ENCODE data around the gene ZNF792. TPM values are rescaled to one million over a fixed set of nuclear protein-coding genes. Genes with fewer than 3 reads are reported as not detected.
"Not testable (repeated sequence)": the region's sequence is repeated elsewhere in the genome, so short reads cannot be mapped to it uniquely, and the experiment has no call there.

The ZNF792 gene
- total RNA-seq, 4 donors from 2014 or later = 4.6 to 8.4 (median 6.4) TPM

- Histone ChIP-seq H3K4me3 (no peak overlapping the region), H3K9me3 (peaks cover 0 to 5% (median 0%) of the 10 kb centered on the region in 4 donors), H3K36me3 (no peaks in the 10 kb centered on the region), H3K27me3 (peaks cover 0 to 5% (median 0%) of the 10 kb centered on the region in 4 donors), H3K27ac (replicated peaks in 1 of 4) (no peak overlapping the region), H3K4me1 (peaks cover 8 to 14% (median 10%) of the 10 kb centered on the region in 4 donors)
- 79% methylated on average over 6 of the region's 7 CpGs for WGBS
- peak; percentile 70 for DNase-seq (ENCODE audit: extremely low spot score)
- no peak for TF ChIP-seq POLR2A (IDR thresholded peaks at IDR 0.05; ENCODE audit: low read depth)
- intact Hi-C loops (cut with DNase I) = loop anchor here (2.0 kb wide), 2 partner anchors 41 to 119 kb away; no protein-coding TSS in a partner anchor
Observed at GRCh38 chr19:34972163-34972705, 8.2 kb upstream of the ZNF792 start.

GRCh38 chr19:34970185-34970780 lies 6.3 kb upstream of the ZNF792 start:
- 90% methylated on average over 12 of the region's 12 CpGs for WGBS
- H3K4me1 ChIP-seq = peaks cover 8 to 14% (median 10%) of the 10 kb centered on the region in 4 donors
- H3K27me3 ChIP-seq; H3K27ac ChIP-seq (replicated peaks in 1 of 4); H3K9me3 ChIP-seq; H3K36me3 ChIP-seq; intact Hi-C loops (cut with DNase I); H3K4me3 ChIP-seq: not testable (repeated sequence)
- peak; percentile 31 for DNase-seq (ENCODE audit: extremely low spot score)

GRCh38 chr19:34969721-34970120 lies 5.7 kb upstream of the ZNF792 start:
- Histone ChIP-seq H3K4me3 (no peak overlapping the region), H3K36me3 (no peaks in the 10 kb centered on the region), H3K9me3 (no peaks in the 10 kb centered on the region), H3K4me1 (peaks cover 8 to 14% (median 10%) of the 10 kb centered on the region in 4 donors), H3K27me3 (no peaks in the 10 kb centered on the region), H3K27ac (replicated peaks in 1 of 4) (no peak overlapping the region)
- intact Hi-C loops (cut with DNase I) = no loop called here
- peak; percentile 84 for DNase-seq (ENCODE audit: extremely low spot score)
- WGBS = 94% methylated on average over 4 of the region's 6 CpGs
- TF ChIP-seq EP300 (IDR thresholded peaks at IDR 0.05) = no peak
- no peak for TF ChIP-seq POLR2A (IDR thresholded peaks at IDR 0.05; ENCODE audit: low read depth)

GRCh38 chr19:34967551-34967950 lies 3.5 kb upstream of the ZNF792 start:
- Histone ChIP-seq H3K36me3 (no peaks in the 10 kb centered on the region), H3K27ac (replicated peaks in 1 of 4) (no peak overlapping the region), H3K9me3 (no peaks in the 10 kb centered on the region), H3K4me1 (peaks cover 0 to 20% (median 16%) of the 10 kb centered on the region in 4 donors), H3K4me3 (no peak overlapping the region), H3K27me3 (no peaks in the 10 kb centered on the region)
- intact Hi-C loops (cut with DNase I) = no loop called here
- TF ChIP-seq POLR2AphosphoS5 (IDR thresholded peaks at IDR 0.05) (no peak), CTCF (IDR thresholded peaks at IDR 0.05) (no peak), EP300 (IDR thresholded peaks at IDR 0.05) (no peak), POLR2A (IDR thresholded peaks at IDR 0.05; ENCODE audit: low read depth) (no peak)
- 79% methylated on average over 6 of the region's 6 CpGs for WGBS
- DNase-seq (ENCODE audit: extremely low spot score) = peak; percentile 89

- H3K4me3 ChIP-seq; intact Hi-C loops (cut with DNase I); H3K27me3 ChIP-seq; DNase-seq (ENCODE audit: extremely low spot score); H3K27ac ChIP-seq (replicated peaks in 1 of 4): not testable (repeated sequence)
- H3K9me3 ChIP-seq = peaks cover 0 to 15% (median 7%) of the 10 kb centered on the region in 4 donors
- H3K36me3 ChIP-seq = peaks cover 5 to 11% (median 7%) of the 10 kb centered on the region in 4 donors
- peaks cover 0 to 39% (median 29%) of the 10 kb centered on the region in 4 donors for H3K4me1 ChIP-seq
- 81% methylated on average over 5 of the region's 5 CpGs for WGBS
Observed at GRCh38 chr19:34965505-34965904, 1.5 kb upstream of the ZNF792 start.

GRCh38 chr19:34964598-34964997 lies 569 bp upstream of the ZNF792 start:
- Histone ChIP-seq H3K9me3 (peaks cover 0 to 25% (median 17%) of the 10 kb centered on the region in 4 donors), H3K4me1 (peaks cover 0 to 39% (median 29%) of the 10 kb centered on the region in 4 donors), H3K27ac (replicated peaks in 1 of 4) (peak overlapping the region in 2 of 4 donors; percentile 78 to 81), H3K36me3 (peaks cover 14 to 20% (median 16%) of the 10 kb centered on the region in 4 donors), H3K27me3 (no peaks in the 10 kb centered on the region), H3K4me3 (peak overlapping the region; percentile 78 to 98 (median 96))
- TF ChIP-seq POLR2A (IDR thresholded peaks at IDR 0.05; ENCODE audit: low read depth) (no peak), POLR2AphosphoS5 (IDR thresholded peaks at IDR 0.05) (no peak), EP300 (IDR thresholded peaks at IDR 0.05) (no peak), CTCF (IDR thresholded peaks at IDR 0.05) (no peak)
- 100% methylated on average over 1 of the region's 6 CpGs for WGBS
- intact Hi-C loops (cut with DNase I) = no loop called here
- DNase-seq (ENCODE audit: extremely low spot score) = no peak
